GM21423 (cell line): Measurements from ENCODE around the gene TRAPPC3.
"Not testable (repeated sequence)": the region's sequence is repeated elsewhere in the genome, so short reads cannot be mapped to it uniquely, and the experiment has no call there.

ENCODE experiments used
- ATAC-seq: cut with Tn5 transposase; IDR thresholded peaks from one replicate; pipeline ENCODE4 v1.9.1; 2021; ENCODE audit warnings: mild to moderate bottlenecking, moderate library complexity; ENCODE audit not compliant: unreplicated experiment

Gene TRAPPC3

DNA sequence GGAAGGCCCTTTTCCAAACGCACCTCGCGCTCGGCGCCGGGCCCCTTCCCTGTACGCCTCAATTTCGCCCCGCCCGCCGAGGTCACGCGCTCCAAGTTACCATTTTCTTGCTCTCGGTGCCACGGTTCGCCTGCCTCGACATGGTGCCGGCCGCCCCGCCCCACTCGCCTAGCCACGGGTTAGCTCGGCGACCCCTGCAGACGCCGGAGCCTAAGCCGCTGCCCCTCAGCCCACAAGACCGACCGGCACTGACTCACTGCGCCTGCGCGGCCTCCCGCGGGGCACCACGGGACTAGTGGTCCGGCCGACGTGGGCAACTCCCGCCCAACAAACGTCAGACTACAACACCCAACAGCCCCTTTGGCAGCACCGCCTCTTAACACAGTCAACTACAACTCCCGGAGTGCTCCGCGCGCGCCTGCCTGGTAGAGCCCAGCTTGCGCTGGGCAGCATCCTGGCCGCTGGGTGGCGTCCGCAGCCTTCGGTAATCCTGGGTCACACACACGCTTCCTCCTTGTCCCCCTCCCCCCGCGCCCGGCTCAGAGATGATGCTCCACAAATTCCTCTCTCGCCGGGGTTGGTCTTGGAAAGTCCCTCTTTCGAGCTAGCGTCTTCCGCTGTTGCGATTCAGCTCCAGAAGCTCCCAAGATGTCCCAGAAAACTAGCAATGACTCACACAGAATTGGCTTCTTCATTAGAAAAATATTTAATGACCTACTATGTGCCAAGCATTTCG is at the start of gene TRAPPC3:
Gene TRAPPC3 (minus strand): TSS at position 250 of the 736 bp plus-strand sequence. CDS start 108 bp downstream, at position 142.
- peak; percentile 88 for ATAC-seq

DNA sequence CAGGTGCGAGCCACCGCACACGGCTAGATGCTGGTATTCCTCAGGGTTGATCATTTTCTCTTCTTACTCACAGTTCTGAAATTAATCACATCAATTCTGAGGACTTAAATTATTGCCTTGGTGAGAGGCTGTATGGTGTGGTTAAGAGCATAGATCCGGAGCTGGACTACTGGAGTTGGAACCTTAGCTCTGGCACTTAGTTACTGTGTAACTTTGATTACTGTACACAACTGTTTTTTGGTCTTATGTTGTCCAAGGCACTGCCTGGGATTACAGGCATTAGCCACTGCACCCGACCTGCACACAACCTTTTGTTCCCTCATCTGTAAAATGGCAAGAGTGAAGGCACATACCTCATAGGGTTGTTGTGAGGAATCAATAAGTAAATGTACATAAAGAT is 49.4 kb upstream of the TRAPPC3 start:
- no peak for ATAC-seq

- ATAC-seq = not testable (repeated sequence)
These were observed 47.5 kb upstream of the TRAPPC3 start for GRCh38 chr1:36196805-36197204.

- ATAC-seq = peak; percentile 68
These were observed 38.7 kb upstream of the TRAPPC3 start for GRCh38 chr1:36187800-36188593.

DNA sequence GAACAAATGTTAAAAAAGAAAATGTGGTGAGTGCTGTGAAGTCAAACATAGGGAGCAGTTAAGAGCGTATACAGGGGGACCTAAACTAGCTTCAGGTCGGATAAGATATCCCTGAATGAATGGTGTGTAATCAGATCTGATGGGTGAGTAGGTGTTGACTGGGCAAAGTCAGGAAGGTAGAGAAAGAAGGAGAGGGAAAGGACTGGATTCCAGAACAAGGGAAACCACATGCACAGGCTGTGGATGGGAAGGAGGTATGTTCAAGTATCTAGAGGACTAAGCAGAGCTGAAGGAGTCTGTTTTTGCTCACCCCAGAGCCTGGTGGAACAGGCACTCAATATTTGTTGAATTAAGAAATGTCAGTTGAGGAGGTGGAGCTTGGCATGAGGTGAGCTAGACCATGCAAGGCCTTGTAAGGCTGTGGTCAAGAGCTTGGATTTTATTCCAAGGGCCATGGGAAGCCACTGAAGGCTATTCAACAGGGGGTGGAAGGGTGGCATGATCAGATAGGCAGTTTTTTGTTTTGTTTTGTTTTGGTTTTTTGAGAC is 34.1 kb upstream of the TRAPPC3 start:
- no peak for ATAC-seq

DNA sequence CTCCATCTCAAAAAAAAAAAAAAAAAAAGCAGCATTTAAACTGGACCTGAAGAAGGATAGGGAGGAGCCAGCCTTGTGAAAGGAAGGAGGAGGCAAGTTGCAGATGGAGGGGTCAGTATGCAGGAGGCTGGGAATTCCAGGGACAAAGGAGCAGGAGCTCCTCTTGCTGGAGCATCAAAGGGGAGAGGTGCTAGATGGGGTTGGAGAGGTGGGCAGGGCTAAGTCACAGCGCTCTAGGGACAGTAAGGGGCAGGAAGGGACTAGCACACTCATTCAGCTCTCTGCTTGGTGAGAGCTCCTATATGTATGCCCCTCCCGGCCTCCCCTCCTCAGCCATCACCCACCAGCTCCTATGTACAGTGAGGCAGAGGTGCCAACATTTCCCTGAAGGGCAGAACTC is 33.4 kb upstream of the TRAPPC3 start:
- ATAC-seq = no peak

DNA sequence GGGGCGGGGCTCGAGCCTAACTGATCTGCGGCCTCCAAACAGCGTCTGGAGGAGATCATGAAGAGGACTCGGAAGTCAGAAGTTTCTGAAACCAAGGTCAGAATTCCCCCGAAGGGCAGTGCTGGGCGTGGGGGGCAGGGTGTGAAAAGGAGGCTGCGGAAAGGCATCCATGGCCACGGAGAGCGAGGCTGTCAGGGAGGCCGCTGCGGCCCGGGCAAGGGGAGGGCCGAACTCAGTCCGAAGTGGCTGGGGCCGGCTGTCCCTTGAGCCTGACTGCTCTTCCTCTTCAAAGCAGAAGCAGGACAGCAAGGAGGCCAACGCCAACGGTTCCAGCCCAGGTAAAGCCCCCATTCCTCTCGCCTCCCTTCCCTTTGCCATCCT is 29.9 kb upstream of the TRAPPC3 start:
- ATAC-seq = no peak

DNA sequence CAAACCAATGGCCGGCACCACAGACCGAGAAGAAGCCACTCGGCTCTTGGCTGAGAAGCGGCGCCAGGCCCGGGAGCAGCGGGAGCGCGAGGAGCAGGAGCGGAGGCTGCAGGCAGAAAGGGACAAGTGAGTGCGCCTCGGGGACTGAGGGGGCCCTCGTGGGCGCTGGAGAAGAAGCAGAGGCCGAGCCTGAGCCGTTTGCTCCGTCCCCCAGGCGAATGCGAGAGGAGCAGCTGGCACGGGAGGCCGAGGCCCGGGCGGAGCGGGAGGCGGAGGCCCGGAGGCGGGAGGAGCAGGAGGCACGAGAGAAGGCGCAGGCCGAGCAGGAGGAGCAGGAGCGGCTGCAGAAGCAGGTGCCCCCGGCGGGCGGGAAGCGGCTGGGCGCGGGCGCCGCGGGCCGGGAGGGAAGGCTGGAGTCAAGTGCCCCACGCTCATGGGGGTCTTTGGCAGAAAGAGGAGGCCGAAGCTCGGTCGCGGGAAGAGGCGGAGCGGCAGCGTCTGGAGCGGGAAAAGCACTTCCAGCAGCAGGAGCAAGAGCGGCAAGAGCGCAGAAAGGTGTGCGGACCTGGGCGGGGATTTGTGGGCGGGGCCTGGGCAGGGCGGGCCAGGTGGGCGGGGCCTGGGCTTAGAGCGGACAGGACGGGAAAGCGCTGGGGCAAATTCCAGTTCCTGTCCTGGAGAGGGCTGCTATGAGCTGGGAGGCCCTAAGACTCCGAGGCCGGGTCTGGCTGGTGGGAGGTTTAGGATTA is 29.4 kb upstream of the TRAPPC3 start:
- no peak for ATAC-seq

- no peak for ATAC-seq
These were observed 28.5 kb upstream of the TRAPPC3 start for GRCh38 chr1:36177589-36178431.

DNA sequence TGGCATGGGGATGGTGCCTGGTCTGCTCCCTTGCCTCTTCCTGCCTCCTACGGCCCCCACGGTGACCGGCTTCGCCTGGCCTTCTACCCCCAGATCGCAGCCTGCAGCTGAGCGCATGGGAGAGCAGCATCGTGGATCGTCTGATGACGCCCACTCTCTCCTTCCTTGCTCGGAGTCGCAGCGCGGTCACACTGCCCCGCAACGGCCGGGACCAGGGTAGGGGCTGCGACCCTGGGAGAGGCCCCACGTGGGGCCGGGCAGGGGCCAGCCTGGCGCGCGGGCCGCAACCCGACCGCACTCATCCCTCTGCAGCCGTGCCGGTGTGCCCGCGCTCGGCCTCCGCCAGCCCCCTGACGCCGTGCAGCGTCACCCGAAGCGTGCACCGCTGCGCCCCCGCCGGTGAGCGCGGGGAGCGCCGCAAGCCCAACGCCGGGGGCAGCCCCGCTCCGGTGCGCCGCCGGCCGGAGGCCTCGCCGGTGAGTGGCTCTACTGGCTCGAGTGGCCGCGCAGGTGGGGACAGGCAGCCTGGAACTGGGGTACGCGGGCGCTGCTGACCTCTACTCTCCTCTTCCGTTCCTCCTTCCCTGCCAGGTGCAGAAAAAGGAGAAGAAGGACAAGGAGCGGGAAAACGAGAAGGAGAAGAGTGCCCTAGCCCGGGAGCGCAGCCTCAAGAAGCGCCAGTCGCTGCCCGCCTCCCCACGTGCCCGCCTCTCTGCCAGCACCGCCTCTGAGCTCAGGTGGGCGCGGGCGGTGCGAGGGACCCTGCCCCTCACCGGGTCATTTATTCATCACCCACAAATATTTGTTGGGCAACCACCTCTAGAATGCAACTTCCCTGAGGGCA is 27.0 kb upstream of the TRAPPC3 start:
- ATAC-seq = no peak

- ATAC-seq = no peak
These were observed 26.1 kb upstream of the TRAPPC3 start for GRCh38 chr1:36175137-36176095.

- no peak for ATAC-seq
These were observed 25.4 kb upstream of the TRAPPC3 start for GRCh38 chr1:36174713-36175112.

DNA sequence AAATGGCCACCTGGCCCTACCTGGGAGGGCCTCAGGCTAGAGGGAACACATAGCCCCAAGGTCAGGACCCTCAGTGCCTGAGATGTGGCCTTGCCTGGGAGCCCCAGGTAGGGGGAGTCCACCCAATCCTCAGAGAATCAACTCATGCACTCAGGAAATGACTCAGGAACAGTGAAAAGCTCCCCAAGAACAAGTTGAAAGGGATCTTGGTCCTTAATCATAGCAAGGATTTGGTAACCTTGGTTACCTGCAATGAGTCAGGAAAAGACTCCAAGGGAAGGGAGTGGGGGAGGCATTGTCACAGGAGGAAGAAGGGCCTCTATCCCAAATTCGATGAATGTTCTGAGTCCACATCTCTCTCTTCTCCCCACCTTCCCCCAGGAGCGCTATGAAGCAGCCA is 23.7 kb upstream of the TRAPPC3 start:
- no peak for ATAC-seq

DNA sequence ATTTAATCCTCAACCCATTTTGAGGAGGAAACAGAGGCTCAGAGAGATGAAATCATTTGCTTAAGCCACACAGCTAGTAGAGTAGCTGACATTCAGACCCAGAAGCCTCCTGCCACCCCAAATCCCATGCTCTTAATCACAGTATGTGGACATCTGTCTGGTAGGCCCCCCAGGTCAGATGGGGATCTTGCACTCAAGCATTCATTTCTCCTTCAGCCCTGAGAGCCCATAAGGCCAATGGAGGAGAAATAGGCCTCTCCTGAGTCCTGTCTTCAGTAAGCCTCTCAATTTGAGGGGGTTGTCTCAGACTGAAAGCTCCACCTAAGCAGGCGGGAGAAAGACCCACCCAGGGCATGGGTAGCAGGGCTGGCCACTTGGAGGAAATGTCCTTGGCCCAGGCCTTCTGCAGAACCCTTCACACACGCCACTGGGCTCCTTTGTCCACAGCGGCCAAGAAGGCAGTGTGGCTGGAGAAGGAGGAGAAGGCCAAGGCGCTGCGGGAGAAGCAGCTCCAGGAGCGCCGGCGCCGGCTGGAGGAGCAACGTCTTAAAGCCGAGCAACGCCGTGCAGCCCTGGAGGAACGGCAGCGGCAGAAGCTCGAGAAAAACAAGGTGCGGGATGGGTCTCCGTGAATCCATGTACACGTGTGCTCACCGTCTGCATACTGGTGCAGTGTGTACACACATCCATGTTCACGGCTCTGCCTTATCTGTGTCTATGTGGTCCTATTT is 22.9 kb upstream of the TRAPPC3 start:
- ATAC-seq = no peak

GRCh38 chr1:36170643-36171412 is 21.5 kb upstream of the TRAPPC3 start:
- no peak for ATAC-seq

DNA sequence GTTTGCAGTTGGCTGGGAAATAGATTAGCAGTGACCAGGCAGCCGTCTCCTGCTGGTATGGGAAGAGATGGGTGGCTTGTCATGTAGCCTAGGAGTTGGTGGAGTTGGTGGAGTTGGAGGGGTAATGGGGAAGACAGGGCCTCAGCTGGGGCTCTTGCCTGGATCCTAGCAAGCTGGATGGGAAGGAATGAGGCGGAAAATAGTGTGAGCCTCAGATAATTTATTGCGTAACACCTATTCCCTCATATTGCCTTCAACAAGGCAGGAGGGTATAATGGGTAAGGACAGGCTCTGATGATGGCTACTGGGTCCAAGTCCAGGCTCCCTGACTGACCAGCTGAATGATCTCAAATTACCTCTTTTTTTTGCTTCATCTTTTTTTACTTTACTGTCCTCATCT is 19.2 kb upstream of the TRAPPC3 start:
- ATAC-seq = no peak
